Endothelial cell of umbilical vein (primary cell): ENCODE results near the gene TBX20. TPM values are rescaled to one million over a fixed set of nuclear protein-coding genes. Genes with fewer than 3 reads are reported as not detected.
"Not testable (repeated sequence)": the region's sequence is repeated elsewhere in the genome, so short reads cannot be mapped to it uniquely, and the experiment has no call there.

ENCODE experiments used
- BruUV-seq: library from RNA; stranded (reverse); fragments of 400-500 nt; replicated peaks from 2 replicates; lab custom pipeline; 2021; lab: Mats Ljungman, UMichigan
- CTCF ChIA-PET: fragments of 300-600, 350-600 bp; sonication (Branson Sonifier 250); formaldehyde crosslinking; loops from one replicate; lab custom pipeline; 2021; ENCODE audit warnings: antibody characterized with exemption, inconsistent platforms; lab: Charles Lee
- POLR2A ChIA-PET: fragments of 300-600, 350-600 bp; sonication (Branson Sonifier 250); formaldehyde crosslinking; loops from one replicate; lab custom pipeline; 2021; ENCODE audit warnings: antibody characterized with exemption, inconsistent platforms; lab: Charles Lee
- DNase-seq: peaks from one replicate; pipeline ENCODE4 v3.0.0-alpha.2; 2011; ENCODE audit warnings: low read depth, low spot score
- FAIRE-seq: peaks from 2 replicates; lab custom pipeline; 2011; peaks lifted over from hg19 to GRCh38; lab: Jason Lieb, UNC
- H2AFZ ChIP-seq: 2 replicates; pipeline ENCODE4 v1.6.0; 2012; ENCODE audit warnings: low read depth, low read length, control low read depth, inconsistent platforms
- H3K27ac ChIP-seq: 2 replicates; pipeline ENCODE4 v1.5.1; 2011; ENCODE audit warnings: low read depth, mild to moderate bottlenecking, control low read depth, low read length, moderate library complexity; ENCODE audit not compliant: insufficient read depth
- H3K27me3 ChIP-seq, 2 experiments: 2 replicates each; pipeline versions ENCODE4 v1.6.0 to v1.6.1; 2011; ENCODE audit warnings: low read length in 2 of 2, mixed read lengths in 1 of 2; ENCODE audit not compliant: control insufficient read depth in 2 of 2, insufficient read depth in 2 of 2
- H3K36me3 ChIP-seq, 2 experiments: 2 replicates in 1 of 2; 3 replicates in 1 of 2; pipeline ENCODE4 v1.5.1; 2011; ENCODE audit warnings: low read length in 2 of 2, mild to moderate bottlenecking in 1 of 2, moderate library complexity in 1 of 2; ENCODE audit not compliant: control insufficient read depth in 2 of 2, insufficient read depth in 2 of 2; ENCODE audit errors: extremely low read depth in 1 of 2
- H3K4me1 ChIP-seq: 3 replicates; pipeline ENCODE4 v1.5.1; 2011; ENCODE audit warnings: mild to moderate bottlenecking, low read length; ENCODE audit not compliant: control insufficient read depth, insufficient read depth; ENCODE audit errors: extremely low read depth
- H3K4me2 ChIP-seq: 2 replicates; pipeline ENCODE4 v1.6.1; 2011; ENCODE audit warnings: low read length, control low read depth, mixed read lengths; ENCODE audit not compliant: insufficient read depth
- H3K4me3 ChIP-seq, 3 experiments: fragments of 200-600 bp in 1 of 3; sonication (generic), shearing (Covaris generic) in 1 of 3; replicated peaks in 1 of 3; 2 replicates each; pipeline ENCODE4 v1.5.1; 2011 to 2016; ENCODE audit warnings: control low read depth in 3 of 3, low read length in 3 of 3, mild to moderate bottlenecking in 2 of 3, inconsistent platforms in 1 of 3, low read depth in 1 of 3, moderate library complexity in 1 of 3; ENCODE audit not compliant: insufficient read depth in 1 of 3
- H3K79me2 ChIP-seq: 2 replicates; pipeline ENCODE4 v1.6.0; 2012; ENCODE audit warnings: low read length, inconsistent platforms; ENCODE audit not compliant: control insufficient read depth, insufficient read depth
- H3K9ac ChIP-seq: replicated peaks from 2 replicates; pipeline ENCODE3; 2011; ENCODE audit warnings: low read length, control low read depth; ENCODE audit not compliant: insufficient read depth; ENCODE audit errors: extremely low read depth
- H3K9me1 ChIP-seq: replicated peaks from 3 replicates; pipeline ENCODE4 v1.6.0; 2011; ENCODE audit warnings: mild to moderate bottlenecking, low read length; ENCODE audit not compliant: control insufficient read depth, insufficient read depth; ENCODE audit errors: extremely low read depth
- H3K9me3 ChIP-seq: replicated peaks from 2 replicates; pipeline ENCODE4 v1.5.1; 2012; ENCODE audit warnings: low read length, inconsistent platforms; ENCODE audit not compliant: control insufficient read depth, insufficient read depth
- H4K20me1 ChIP-seq: replicated peaks from 2 replicates; pipeline ENCODE3; 2011; ENCODE audit warnings: mild to moderate bottlenecking, low read length; ENCODE audit not compliant: control insufficient read depth, insufficient read depth; ENCODE audit errors: extremely low read depth
- dilution Hi-C: fragments of 300-500 bp; cut with MboI; formaldehyde crosslinking; loops from one replicate; pipeline ENCODE4 v1.15.0; 2019; ENCODE audit warnings: low sequenced_read_pairs; ENCODE audit not compliant: extremely low pct_ligation_motif_present
- intact Hi-C: fragments of 100-400 bp; cut with micrococcal nuclease; formaldehyde crosslinking; loops from one replicate; pipeline ENCODE4 v1.10.0; 2022
- polyA plus RNA-seq, 4 experiments: library from polyadenylated mRNA; depleted of rRNA in 3 of 4; stranded (reverse) in 3 of 4; unstranded in 1 of 4; fragments of >200 nt; gene quantifications; 2 replicates each; pipeline versions ENCODE4 v1.2.1 to v1.2.3, GENCODE V29; 2011 to 2012; ENCODE audit warnings: missing spikeins in 1 of 4
- total RNA-seq: library from RNA; stranded (reverse); gene quantifications from 2 replicates; pipeline ENCODE4 v1.2.3, GENCODE V29; 2021

Gene TBX20
- total and polyA plus RNA-seq, 2 donors (not counting 3 experiments of a cell fraction or from before 2014, with no cell fraction given), result not detected

DNA sequence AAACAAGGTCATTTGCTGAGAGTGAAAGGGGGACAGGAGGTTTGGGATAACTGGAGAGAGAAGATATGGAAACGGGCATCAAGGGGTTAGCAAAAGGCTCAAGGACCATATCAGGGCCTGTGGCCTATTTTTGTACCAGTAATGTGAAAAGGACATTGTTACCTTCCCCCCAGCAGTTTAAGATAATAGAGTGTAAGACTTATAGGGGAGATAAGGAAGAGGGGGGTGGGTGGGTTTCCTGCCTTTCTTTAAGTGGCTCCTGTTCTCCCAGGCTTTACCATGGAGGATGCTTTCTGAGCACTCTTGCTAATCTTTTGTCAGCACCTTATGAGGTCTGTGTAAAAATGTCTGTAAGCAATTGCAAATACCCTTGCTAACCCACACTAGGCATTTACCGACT, 80.7 kb downstream of the TBX20 start:
- CTCF ChIA-PET, H3K36me3 ChIP-seq, H2AFZ ChIP-seq, H3K27me3 ChIP-seq, intact Hi-C loops, H3K4me2 ChIP-seq, H3K9ac ChIP-seq, H3K9me1 ChIP-seq, FAIRE-seq, H3K79me2 ChIP-seq, POLR2A ChIA-PET, H3K4me3 ChIP-seq, BruUV-seq, H3K4me1 ChIP-seq, H3K27ac ChIP-seq, dilution Hi-C loops, H3K9me3 ChIP-seq, H4K20me1 ChIP-seq: not testable (repeated sequence)
- DNase-seq, result peak; percentile 43

- intact Hi-C loops, H3K36me3 ChIP-seq, H3K4me1 ChIP-seq, CTCF ChIA-PET, H3K27me3 ChIP-seq, H3K9me1 ChIP-seq, H2AFZ ChIP-seq, H3K4me2 ChIP-seq, FAIRE-seq, dilution Hi-C loops, H4K20me1 ChIP-seq, H3K27ac ChIP-seq, H3K4me3 ChIP-seq, H3K9me3 ChIP-seq, H3K9ac ChIP-seq, H3K79me2 ChIP-seq, POLR2A ChIA-PET, BruUV-seq, DNase-seq: not testable (repeated sequence)
These were observed 81.8 kb downstream of the TBX20 start for GRCh38 chr7:35172131-35172530.

- H3K27me3 ChIP-seq, H3K4me1 ChIP-seq, H2AFZ ChIP-seq, H3K9me3 ChIP-seq, H3K9ac ChIP-seq, FAIRE-seq, intact Hi-C loops, CTCF ChIA-PET, H3K79me2 ChIP-seq, BruUV-seq, dilution Hi-C loops, H3K4me2 ChIP-seq, DNase-seq, H4K20me1 ChIP-seq, H3K9me1 ChIP-seq, H3K27ac ChIP-seq, H3K36me3 ChIP-seq, POLR2A ChIA-PET, H3K4me3 ChIP-seq: not testable (repeated sequence)
These were observed 86.2 kb downstream of the TBX20 start for GRCh38 chr7:35167658-35168057.

GRCh38 chr7:35167158-35167557, 86.7 kb downstream of the TBX20 start:
- H3K4me3 ChIP-seq, H3K79me2 ChIP-seq, POLR2A ChIA-PET, H3K9ac ChIP-seq, DNase-seq, H3K9me3 ChIP-seq, BruUV-seq, intact Hi-C loops, dilution Hi-C loops, FAIRE-seq, H3K4me1 ChIP-seq, H3K27me3 ChIP-seq, H4K20me1 ChIP-seq, H3K27ac ChIP-seq, H3K4me2 ChIP-seq, H2AFZ ChIP-seq, H3K9me1 ChIP-seq, CTCF ChIA-PET, H3K36me3 ChIP-seq: not testable (repeated sequence)
